RWPE2 (cell line): ENCODE results near the gene STXBP5L.
"Not testable (repeated sequence)": the region's sequence is repeated elsewhere in the genome, so short reads cannot be mapped to it uniquely, and the experiment has no call there.

Experiments
- ATAC-seq: fragments of 200-7000 bp; cut with Tn5 transposase; 3 replicates; pipeline ENCODE4 v1.9.1; 2021; ENCODE audit warnings: low read depth
- DNase-seq: peaks from one replicate; pipeline ENCODE4 v3.0.0-alpha.2; 2020; ENCODE audit warnings: low spot score
- H3K27ac ChIP-seq: fragments of 450-650 bp; 2 replicates; pipeline ENCODE4 v1.5.1; 2017; ENCODE audit warnings: mild to moderate bottlenecking; ENCODE audit not compliant: poor library complexity, severe bottlenecking
- H3K27me3 ChIP-seq: fragments of 250-450 bp; sonication (Bioruptor Pico); 2 replicates; pipeline ENCODE4 v1.5.1; 2021; ENCODE audit warnings: mild to moderate bottlenecking, moderate library complexity; ENCODE audit not compliant: insufficient read depth, poor library complexity, severe bottlenecking
- H3K36me3 ChIP-seq: fragments of 250-450 bp; sonication (Bioruptor Pico); 2 replicates; pipeline ENCODE4 v1.5.1; 2020; ENCODE audit warnings: low read depth, mild to moderate bottlenecking, moderate library complexity
- H3K4me1 ChIP-seq: fragments of 250-450 bp; sonication (Bioruptor Pico); 2 replicates; pipeline ENCODE4 v1.5.1; 2021; ENCODE audit warnings: mild to moderate bottlenecking, moderate library complexity; ENCODE audit not compliant: insufficient read depth, poor library complexity, severe bottlenecking
- H3K4me3 ChIP-seq: fragments of 250-450 bp; sonication (Bioruptor Pico); 2 replicates; pipeline ENCODE4 v1.5.1; 2021; ENCODE audit warnings: mild to moderate bottlenecking, moderate library complexity; ENCODE audit not compliant: severe bottlenecking
- H3K9me3 ChIP-seq: fragments of 250-450 bp; sonication (Bioruptor Pico); 2 replicates; pipeline ENCODE4 v1.5.1; 2021; ENCODE audit warnings: mild to moderate bottlenecking, moderate library complexity; ENCODE audit not compliant: severe bottlenecking
- TF ChIP-seq, protein P1 (sequence below): fragments of 450-650 bp; IDR thresholded peaks from one replicate; pipeline ENCODE4 v1.5.1; 2017; ENCODE audit warnings: mild to moderate bottlenecking, moderate library complexity; ENCODE audit not compliant: poor library complexity, severe bottlenecking

STXBP5L gene

GRCh38 chr3:121202573-121202972 lies 294.6 kb downstream of the STXBP5L start:
- ATAC-seq (no peak), DNase-seq (no peak)
- Histone ChIP-seq H3K27me3 (no peaks in the 10 kb centered on the region), H3K4me3 (no peak overlapping the region), H3K9me3 (no peaks in the 10 kb centered on the region), H3K27ac (no peak overlapping the region), H3K4me1 (no peaks in the 10 kb centered on the region), H3K36me3 (no peaks in the 10 kb centered on the region)
- TF ChIP-seq, protein P1, sequence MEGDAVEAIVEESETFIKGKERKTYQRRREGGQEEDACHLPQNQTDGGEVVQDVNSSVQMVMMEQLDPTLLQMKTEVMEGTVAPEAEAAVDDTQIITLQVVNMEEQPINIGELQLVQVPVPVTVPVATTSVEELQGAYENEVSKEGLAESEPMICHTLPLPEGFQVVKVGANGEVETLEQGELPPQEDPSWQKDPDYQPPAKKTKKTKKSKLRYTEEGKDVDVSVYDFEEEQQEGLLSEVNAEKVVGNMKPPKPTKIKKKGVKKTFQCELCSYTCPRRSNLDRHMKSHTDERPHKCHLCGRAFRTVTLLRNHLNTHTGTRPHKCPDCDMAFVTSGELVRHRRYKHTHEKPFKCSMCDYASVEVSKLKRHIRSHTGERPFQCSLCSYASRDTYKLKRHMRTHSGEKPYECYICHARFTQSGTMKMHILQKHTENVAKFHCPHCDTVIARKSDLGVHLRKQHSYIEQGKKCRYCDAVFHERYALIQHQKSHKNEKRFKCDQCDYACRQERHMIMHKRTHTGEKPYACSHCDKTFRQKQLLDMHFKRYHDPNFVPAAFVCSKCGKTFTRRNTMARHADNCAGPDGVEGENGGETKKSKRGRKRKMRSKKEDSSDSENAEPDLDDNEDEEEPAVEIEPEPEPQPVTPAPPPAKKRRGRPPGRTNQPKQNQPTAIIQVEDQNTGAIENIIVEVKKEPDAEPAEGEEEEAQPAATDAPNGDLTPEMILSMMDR = no peak

- no peak overlapping the region for H3K27ac ChIP-seq
- no peaks in the 10 kb centered on the region for H3K27me3 ChIP-seq
- no peaks in the 10 kb centered on the region for H3K4me1 ChIP-seq
- no peak overlapping the region for H3K4me3 ChIP-seq
- H3K9me3 ChIP-seq = no peaks in the 10 kb centered on the region
- DNase-seq (no peak), ATAC-seq (no peak)
- H3K36me3 ChIP-seq = no peaks in the 10 kb centered on the region
- TF ChIP-seq, protein P1 = no peak
Measured at GRCh38 chr3:121223116-121223515, 315.1 kb downstream of the STXBP5L start.

- no peak overlapping the region for H3K4me3 ChIP-seq
- TF ChIP-seq, protein P1 = no peak
Measured at GRCh38 chr3:121228971-121229370, 321.0 kb downstream of the STXBP5L start.

DNA sequence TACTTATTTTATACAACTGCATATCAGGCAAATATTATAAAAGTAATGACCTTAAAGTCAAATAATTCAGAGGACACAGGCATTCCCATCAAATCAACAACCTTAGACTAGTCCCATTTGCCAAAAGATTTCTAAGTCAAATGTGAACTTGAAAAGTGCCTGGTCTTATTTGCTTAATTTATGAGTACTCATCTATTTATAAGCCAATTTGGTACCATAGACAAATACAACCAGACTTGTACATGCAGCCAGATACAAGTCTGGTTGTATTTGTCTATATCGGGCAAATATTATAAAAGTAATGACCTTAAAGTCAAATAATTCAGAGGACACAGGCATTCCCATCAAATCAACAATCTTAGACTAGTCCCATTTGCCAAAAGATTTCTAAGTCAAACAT lies 322.2 kb downstream of the STXBP5L start:
- H3K4me1 ChIP-seq, ATAC-seq: not testable (repeated sequence)

More at GRCh38 chr3:121228971-121229370, 321.0 kb downstream of the STXBP5L start:
- ATAC-seq (no peak), DNase-seq (no peak)
- Histone ChIP-seq H3K9me3 (no peaks in the 10 kb centered on the region), H3K4me1 (no peaks in the 10 kb centered on the region), H3K27me3 (no peaks in the 10 kb centered on the region), H3K36me3 (no peaks in the 10 kb centered on the region), H3K27ac (no peak overlapping the region)

DNA sequence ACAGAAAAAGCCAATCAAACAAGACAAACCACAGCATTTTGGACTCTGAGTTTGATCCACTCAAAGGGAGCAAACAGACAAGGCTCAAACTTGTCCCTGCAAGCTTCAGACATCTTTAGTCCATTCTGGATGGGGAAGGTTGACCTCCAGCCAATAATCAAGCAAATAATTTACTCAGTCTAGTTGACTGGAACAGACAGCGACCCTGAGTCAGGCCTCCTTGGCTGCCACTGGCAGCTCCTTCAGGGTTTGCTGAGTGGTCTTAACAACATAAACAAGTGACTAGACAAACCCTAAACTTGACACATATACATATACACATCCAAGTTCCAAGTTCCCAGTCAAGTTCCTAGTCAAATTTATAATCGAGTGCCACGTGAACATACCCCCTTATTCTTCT lies 323.9 kb downstream of the STXBP5L start:
- H3K27me3 ChIP-seq = no peaks in the 10 kb centered on the region
- no peaks in the 10 kb centered on the region for H3K36me3 ChIP-seq
- H3K4me3 ChIP-seq = no peak overlapping the region
- ATAC-seq = no peak
- H3K9me3 ChIP-seq = no peaks in the 10 kb centered on the region
- TF ChIP-seq, protein P1 = no peak
- H3K4me1 ChIP-seq = no peaks in the 10 kb centered on the region
- no peak overlapping the region for H3K27ac ChIP-seq
- DNase-seq = no peak

More for the DNA sequence above, 322.2 kb downstream of the STXBP5L start:
- H3K27me3 ChIP-seq, H3K27ac ChIP-seq, DNase-seq, H3K36me3 ChIP-seq, H3K4me3 ChIP-seq, H3K9me3 ChIP-seq: not testable (repeated sequence)
